22Rv1 (cell line): ENCODE results near the gene C1QC.

Source experiments
- ZFX ChIP-seq: fragments of 450-650 bp; IDR thresholded peaks from 2 replicates; pipeline ENCODE4 v1.6.1; 2017; ENCODE audit warnings: antibody characterized with exemption, borderline replicate concordance
- TF ChIP-seq, protein P1 (sequence below): fragments of 450-650 bp; IDR thresholded peaks from 2 replicates; pipeline ENCODE4 v1.5.1; 2017; ENCODE audit warnings: mild to moderate bottlenecking

GRCh38 chr1:22646384-22646783 is 3.0 kb downstream of the C1QC start:
- TF ChIP-seq, protein P1, sequence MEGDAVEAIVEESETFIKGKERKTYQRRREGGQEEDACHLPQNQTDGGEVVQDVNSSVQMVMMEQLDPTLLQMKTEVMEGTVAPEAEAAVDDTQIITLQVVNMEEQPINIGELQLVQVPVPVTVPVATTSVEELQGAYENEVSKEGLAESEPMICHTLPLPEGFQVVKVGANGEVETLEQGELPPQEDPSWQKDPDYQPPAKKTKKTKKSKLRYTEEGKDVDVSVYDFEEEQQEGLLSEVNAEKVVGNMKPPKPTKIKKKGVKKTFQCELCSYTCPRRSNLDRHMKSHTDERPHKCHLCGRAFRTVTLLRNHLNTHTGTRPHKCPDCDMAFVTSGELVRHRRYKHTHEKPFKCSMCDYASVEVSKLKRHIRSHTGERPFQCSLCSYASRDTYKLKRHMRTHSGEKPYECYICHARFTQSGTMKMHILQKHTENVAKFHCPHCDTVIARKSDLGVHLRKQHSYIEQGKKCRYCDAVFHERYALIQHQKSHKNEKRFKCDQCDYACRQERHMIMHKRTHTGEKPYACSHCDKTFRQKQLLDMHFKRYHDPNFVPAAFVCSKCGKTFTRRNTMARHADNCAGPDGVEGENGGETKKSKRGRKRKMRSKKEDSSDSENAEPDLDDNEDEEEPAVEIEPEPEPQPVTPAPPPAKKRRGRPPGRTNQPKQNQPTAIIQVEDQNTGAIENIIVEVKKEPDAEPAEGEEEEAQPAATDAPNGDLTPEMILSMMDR: no peak
- TF ChIP-seq ZFX: no peak
